GM19238 (cell line): Measurements from ENCODE around the gene BCO1.
A peak's percentile ranks its signal among the peaks of the same experiment; 100 is the strongest.

Experiments used
- DNase-seq: peaks from one replicate; pipeline ENCODE4 v3.0.0; 2011; ENCODE audit warnings: low spot score; ENCODE audit not compliant: insufficient read length

BCO1 gene

GRCh38 chr16:81275064-81275532 lies 36.6 kb downstream of the BCO1 start:
- DNase-seq, result no peak

- DNase-seq, result no peak
These were observed 37.3 kb downstream of the BCO1 start for GRCh38 chr16:81275795-81276194.

- DNase-seq, result no peak
These were observed 37.8 kb downstream of the BCO1 start for GRCh38 chr16:81276323-81276722.

- DNase-seq, result no peak
These were observed 39.1 kb downstream of the BCO1 start for GRCh38 chr16:81277541-81278080.

GRCh38 chr16:81278526-81278925 lies 40.0 kb downstream of the BCO1 start:
- no peak for DNase-seq

GRCh38 chr16:81279392-81279791 lies 40.9 kb downstream of the BCO1 start:
- no peak for DNase-seq

- no peak for DNase-seq
These were observed 41.9 kb downstream of the BCO1 start for GRCh38 chr16:81280393-81280792.

- no peak for DNase-seq
These were observed 44.6 kb downstream of the BCO1 start for GRCh38 chr16:81283044-81283443.

- DNase-seq, result no peak
These were observed 46.6 kb downstream of the BCO1 start for GRCh38 chr16:81284995-81285600.

GRCh38 chr16:81286190-81286589 lies 47.7 kb downstream of the BCO1 start:
- no peak for DNase-seq

- DNase-seq, result no peak
These were observed 52.6 kb downstream of the BCO1 start for GRCh38 chr16:81291117-81291516.

GRCh38 chr16:81292936-81293335 lies 54.4 kb downstream of the BCO1 start:
- DNase-seq, result no peak

- no peak for DNase-seq
These were observed 55.7 kb downstream of the BCO1 start for GRCh38 chr16:81293909-81294802.

GRCh38 chr16:81296631-81297030 lies 58.1 kb downstream of the BCO1 start:
- DNase-seq, result no peak

GRCh38 chr16:81307770-81308169 lies 69.3 kb downstream of the BCO1 start:
- DNase-seq, result no peak

GRCh38 chr16:81310045-81310644 lies 71.7 kb downstream of the BCO1 start:
- DNase-seq, result no peak

- no peak for DNase-seq
These were observed 73.3 kb downstream of the BCO1 start for GRCh38 chr16:81311762-81312161.

- no peak for DNase-seq
These were observed 75.5 kb downstream of the BCO1 start for GRCh38 chr16:81313701-81314602.

GRCh38 chr16:81314603-81315270 lies 76.2 kb downstream of the BCO1 start, which contains the start of gene GAN:
Gene GAN (plus strand): TSS chr16:81314962. CDS start chr16:81315114, 152 bp downstream.
- DNase-seq, result peak; percentile 95
